ENCODE results near the gene NCOA7.

- TF ChIP-seq CTCF (IDR thresholded peaks at IDR 0.05): no peak
- no peak for TF ChIP-seq ZFX (IDR thresholded peaks at IDR 0.05; ENCODE audit: borderline replicate concordance)
These were observed 37.8 kb downstream of the NCOA7 start for GRCh38 chr6:125828476-125829039.

Data from 22Rv1 (cell line).